H54 (cell line): ENCODE measurements around the gene CDH16.
"Not testable (repeated sequence)": the region's sequence is repeated elsewhere in the genome, so short reads cannot be mapped to it uniquely, and the experiment has no call there.

Experiments
- DNase-seq: peaks from one replicate; pipeline ENCODE4 v3.0.0; 2011; ENCODE audit warnings: low spot score, mixed read lengths; ENCODE audit not compliant: insufficient read length
- FAIRE-seq: peaks from 3 replicates; lab custom pipeline; 2011; peaks lifted over from hg19 to GRCh38; lab: Jason Lieb, UNC
- POLR2A ChIP-seq: IDR thresholded peaks from 2 replicates; pipeline ENCODE4 v1.6.1; 2011; ENCODE audit warnings: low read depth, mild to moderate bottlenecking, low read length

Gene CDH16

DNA sequence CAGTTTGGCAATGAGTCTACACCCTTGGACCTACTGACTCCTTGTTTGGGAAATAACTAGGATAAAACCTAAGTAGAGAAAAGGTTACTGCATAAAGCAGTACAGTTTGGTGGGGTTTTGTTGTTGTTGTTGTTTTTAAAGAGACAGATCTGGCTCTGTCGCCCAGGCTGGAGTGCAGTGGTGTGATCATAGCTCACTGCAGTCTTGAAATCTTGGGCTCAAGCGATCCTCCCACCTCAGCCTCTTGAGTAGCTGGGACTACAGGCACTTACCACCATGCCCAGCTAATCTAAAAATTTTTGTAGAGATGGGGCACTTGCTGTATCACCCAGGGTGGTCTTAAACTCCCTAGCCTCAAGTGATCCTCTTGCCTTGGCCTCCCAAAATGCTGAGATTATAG is 37.1 kb downstream of the CDH16 start:
- FAIRE-seq, result no peak
- TF ChIP-seq POLR2A, result no peak
- DNase-seq, result no peak

- TF ChIP-seq POLR2A, result no peak
- DNase-seq (no peak), FAIRE-seq (no peak)
These were observed 37.7 kb downstream of the CDH16 start for GRCh38 chr16:66881014-66881417.

GRCh38 chr16:66880288-66881013 is 38.2 kb downstream of the CDH16 start, which contains the start of gene PDP2:
TSS of gene PDP2 (plus strand) at chr16:66880515. CDS start at chr16:66884285, 3,770 bp downstream.
- DNase-seq (peak; percentile 95), FAIRE-seq (peak; percentile 43)
- peak; percentile 60 for TF ChIP-seq POLR2A

- no peak for DNase-seq
- FAIRE-seq, result no peak
- no peak for TF ChIP-seq POLR2A
These were observed 40.6 kb downstream of the CDH16 start for GRCh38 chr16:66878067-66878466.

- FAIRE-seq (no peak), DNase-seq (no peak)
- no peak for TF ChIP-seq POLR2A
These were observed 44.5 kb downstream of the CDH16 start for GRCh38 chr16:66874079-66874775.

GRCh38 chr16:66873685-66874055 is 45.0 kb downstream of the CDH16 start:
- no peak for FAIRE-seq
- TF ChIP-seq POLR2A, result no peak
- no peak for DNase-seq

GRCh38 chr16:66872943-66873684 is 45.6 kb downstream of the CDH16 start:
- peak; percentile 89 for FAIRE-seq
- peak; percentile 72 for DNase-seq
- TF ChIP-seq POLR2A, result no peak

DNA sequence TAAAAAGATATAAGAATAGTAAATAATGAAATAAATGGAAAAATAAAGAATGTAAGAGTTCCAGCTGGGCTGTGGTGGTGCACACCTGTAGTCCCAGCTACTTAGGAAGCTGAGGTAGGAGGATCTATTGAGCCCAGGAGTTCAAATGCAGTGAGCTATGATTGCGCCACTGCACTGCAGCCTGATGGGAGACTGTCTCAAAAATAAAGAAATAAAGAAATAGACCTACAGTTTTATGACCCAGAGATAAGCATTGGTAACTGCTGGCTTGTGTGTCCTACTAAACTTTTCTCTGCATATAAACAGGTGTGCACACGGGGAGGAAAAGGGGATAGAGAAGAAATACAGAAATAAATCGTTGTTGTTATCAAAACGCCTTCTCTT is 46.1 kb downstream of the CDH16 start:
- FAIRE-seq, result no peak
- DNase-seq, result no peak
- TF ChIP-seq POLR2A, result no peak

GRCh38 chr16:66871840-66872239 is 46.8 kb downstream of the CDH16 start:
- no peak for TF ChIP-seq POLR2A
- no peak for FAIRE-seq
- no peak for DNase-seq

DNA sequence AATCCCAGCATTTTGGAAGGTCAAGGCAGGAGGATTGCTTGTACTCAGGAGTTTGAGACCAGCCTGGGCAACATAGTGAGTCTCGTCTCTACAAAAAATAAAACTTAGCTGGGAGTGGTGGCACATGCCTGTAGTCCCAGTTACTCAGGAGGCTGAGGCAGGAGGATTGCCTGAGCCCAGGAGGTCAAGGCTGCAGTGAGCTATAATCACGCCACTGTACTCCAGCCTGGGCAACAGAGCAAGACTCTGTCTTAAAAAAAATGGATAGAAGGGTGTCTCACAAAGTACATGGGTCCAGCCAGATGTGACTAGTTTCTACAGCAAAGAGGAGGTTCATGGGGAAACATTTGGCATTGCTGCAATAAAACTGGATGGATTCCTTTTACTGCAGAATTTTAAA is 47.3 kb downstream of the CDH16 start:
- not testable (repeated sequence) for DNase-seq, FAIRE-seq

DNA sequence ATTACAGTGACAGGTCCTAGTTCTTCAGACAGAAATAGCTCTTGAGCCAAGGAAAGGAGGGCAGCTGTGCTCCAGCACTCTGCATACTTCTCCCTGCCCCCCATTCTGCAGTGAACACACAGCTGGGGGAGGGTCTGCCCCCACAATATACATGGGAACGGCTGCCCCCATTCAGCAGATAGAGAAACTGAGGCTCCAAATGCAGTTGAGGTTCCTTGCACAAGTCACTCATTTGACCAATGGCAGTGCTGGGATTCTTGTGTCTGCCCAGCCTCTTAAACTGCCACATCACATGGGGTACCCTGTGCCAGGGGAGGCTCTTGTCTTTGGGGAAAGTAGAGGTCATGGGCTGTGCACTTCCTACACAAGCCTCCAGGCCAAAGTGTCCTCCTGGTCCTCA is 49.3 kb downstream of the CDH16 start:
- TF ChIP-seq POLR2A, result no peak
- no peak for DNase-seq
- no peak for FAIRE-seq

DNA sequence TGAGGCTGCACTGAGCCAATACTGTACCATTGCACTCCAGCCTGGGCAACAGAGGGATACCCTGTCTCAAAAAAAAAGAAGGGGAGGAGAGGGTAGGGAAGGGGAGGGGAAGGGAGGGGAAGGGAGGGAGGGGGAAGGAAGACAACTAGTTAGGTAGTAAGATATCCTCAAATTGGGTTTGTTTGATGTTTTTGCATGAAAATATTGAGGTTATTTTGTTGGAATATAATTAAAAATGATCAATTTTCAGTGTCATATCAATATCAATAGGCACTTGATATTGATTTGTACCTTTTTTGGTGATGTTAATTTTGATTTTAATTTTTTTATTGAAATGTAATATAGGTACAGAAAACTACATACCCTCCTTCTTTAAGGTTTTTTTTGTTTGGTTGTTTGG is 55.0 kb downstream of the CDH16 start:
- no peak for FAIRE-seq
- DNase-seq, result no peak
- TF ChIP-seq POLR2A, result no peak

DNA sequence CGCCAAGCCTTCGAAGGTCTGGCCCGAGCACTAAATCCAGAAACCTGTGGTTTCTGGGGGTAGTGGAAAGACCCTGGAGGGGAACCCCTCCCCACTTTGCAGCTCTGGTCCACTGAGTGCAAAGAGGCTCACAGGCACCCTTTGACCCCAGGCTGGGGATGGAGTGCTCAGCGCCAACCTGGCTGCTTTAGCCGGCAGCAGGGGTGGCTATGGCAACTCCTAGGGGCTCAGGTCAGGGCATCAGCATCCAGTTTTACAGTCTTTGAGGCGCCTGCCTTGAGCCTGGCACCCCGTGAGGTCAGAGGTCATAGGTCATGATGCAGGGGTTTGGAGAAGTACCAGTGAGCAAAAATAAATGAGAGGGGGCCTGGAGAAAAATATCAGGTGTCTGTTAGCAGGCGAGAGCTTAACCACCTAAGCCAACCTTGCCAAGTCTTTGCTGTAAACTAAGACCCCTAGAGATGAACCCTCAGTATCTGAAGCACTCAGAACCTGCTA is 56.6 kb downstream of the CDH16 start:
- no peak for FAIRE-seq
- no peak for TF ChIP-seq POLR2A
- DNase-seq, result no peak
